Measurements from ENCODE around the gene PCDHA7.
"Not testable (repeated sequence)": the region's sequence is repeated elsewhere in the genome, so short reads cannot be mapped to it uniquely, and the experiment has no call there.

The PCDHA7 gene, protein sequence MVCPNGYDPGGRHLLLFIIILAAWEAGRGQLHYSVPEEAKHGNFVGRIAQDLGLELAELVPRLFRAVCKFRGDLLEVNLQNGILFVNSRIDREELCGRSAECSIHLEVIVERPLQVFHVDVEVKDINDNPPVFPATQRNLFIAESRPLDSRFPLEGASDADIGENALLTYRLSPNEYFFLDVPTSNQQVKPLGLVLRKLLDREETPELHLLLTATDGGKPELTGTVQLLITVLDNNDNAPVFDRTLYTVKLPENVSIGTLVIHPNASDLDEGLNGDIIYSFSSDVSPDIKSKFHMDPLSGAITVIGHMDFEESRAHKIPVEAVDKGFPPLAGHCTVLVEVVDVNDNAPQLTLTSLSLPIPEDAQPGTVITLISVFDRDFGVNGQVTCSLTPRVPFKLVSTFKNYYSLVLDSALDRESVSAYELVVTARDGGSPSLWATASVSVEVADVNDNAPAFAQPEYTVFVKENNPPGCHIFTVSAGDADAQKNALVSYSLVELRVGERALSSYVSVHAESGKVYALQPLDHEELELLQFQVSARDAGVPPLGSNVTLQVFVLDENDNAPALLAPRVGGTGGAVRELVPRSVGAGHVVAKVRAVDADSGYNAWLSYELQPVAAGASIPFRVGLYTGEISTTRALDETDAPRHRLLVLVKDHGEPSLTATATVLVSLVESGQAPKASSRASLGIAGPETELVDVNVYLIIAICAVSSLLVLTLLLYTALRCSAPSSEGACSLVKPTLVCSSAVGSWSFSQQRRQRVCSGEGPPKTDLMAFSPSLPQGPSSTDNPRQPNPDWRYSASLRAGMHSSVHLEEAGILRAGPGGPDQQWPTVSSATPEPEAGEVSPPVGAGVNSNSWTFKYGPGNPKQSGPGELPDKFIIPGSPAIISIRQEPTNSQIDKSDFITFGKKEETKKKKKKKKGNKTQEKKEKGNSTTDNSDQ

DNA sequence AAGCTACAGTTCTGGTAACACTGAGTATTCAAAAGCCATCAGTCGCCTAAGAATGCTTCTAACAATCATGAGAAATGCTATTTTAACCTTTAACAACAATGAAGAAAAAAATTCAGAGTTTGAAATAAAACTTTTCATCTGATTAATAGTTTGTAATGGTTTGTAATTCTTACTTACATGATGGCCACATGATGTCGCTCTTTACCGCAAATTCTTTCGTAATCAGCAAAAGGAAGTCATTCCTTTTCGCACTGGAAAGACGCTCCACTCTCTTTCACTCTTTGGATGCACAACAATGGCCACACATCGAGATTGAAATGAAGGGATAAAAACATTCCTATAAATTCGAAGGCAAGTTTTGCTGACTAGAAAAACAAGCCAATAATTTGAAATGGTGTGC lies at the start of gene PCDHA7:
PCDHA7 (plus strand) TSS at position 277 of the 400 bp plus-strand sequence; CDS start at position 392, 115 bp downstream.
- no peak for DNase-seq (ENCODE audit: low read depth in 3 of 3)

- DNase-seq (ENCODE audit: low read depth in 3 of 3) = no peak
Observed at GRCh38 chr5:140785905-140786686, 48.0 kb upstream of the PCDHA7 start, which contains the start of gene PCDHA1. Gene PCDHA1 (plus strand): TSS chr5:140786140.

DNA sequence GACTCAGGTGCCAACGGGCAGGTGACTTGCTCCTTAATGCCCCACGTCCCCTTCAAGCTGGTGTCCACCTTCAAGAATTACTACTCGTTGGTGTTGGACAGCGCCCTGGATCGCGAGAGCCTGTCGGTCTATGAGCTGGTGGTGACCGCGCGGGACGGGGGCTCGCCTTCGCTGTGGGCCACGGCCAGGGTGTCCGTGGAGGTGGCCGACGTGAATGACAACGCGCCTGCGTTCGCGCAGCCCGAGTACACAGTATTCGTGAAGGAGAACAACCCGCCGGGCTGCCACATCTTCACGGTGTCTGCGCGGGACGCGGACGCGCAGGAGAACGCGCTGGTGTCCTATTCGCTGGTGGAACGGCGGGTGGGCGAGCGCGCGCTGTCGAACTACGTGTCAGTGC lies 46.6 kb upstream of the PCDHA7 start:
- DNase-seq (ENCODE audit: low read depth in 3 of 3) = not testable (repeated sequence)

DNA sequence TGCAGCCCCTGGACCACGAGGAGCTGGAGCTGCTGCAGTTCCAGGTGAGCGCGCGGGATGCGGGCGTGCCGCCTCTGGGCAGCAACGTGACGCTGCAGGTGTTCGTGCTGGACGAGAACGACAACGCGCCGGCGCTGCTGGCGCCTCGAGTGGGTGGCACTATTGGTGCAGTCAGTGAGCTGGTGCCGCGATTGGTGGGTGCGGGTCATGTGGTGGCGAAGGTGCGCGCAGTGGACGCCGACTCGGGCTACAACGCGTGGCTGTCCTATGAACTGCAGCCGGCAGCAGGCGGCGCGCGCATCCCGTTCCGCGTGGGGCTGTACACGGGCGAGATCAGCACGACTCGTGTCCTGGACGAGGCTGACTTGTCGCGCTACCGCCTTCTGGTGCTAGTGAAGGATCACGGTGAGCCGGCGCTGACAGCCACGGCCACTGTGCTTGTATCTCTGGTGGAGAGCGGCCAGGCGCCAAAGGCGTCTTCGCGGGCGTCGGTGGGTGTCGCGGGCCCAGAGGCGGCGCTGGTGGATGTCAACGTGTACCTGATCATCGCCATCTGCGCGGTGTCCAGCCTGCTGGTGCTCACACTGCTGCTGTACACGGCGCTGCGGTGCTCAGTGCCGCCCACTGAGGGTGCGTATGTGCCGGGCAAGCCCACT lies 46.1 kb upstream of the PCDHA7 start:
- DNase-seq (ENCODE audit: low read depth in 3 of 3) = not testable (repeated sequence)

- DNase-seq (ENCODE audit: low read depth in 3 of 3) = no peak
Observed at GRCh38 chr5:140791089-140791488, 43.0 kb upstream of the PCDHA7 start.

DNA sequence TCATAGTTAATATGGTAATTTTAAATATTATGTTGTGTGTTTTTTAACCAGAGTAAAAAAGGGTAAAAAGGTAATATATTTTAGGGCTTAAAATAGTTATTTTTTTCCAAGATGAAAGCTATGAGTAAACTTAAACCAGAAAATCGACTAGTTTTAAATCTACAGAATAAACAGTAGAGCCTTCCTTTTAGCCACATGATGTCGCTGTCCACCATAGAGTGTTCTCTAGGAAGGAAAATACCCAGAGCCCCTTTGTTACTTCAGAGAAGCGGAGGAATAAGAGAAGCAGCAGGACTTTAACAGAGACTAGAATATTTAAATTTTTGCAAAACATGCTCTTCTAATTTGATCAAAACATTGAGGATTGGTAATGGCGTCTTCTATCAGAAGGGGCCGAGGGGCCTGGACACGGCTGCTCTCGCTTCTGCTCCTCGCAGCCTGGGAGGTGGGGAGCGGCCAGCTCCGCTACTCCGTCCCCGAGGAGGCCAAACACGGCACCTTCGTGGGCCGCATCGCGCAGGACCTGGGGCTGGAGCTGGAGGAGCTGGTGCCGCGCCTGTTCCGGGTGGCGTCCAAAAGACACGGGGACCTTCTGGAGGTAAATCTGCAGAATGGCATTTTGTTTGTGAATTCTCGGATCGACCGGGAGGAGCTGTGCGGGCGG lies 39.3 kb upstream of the PCDHA7 start, which contains the start of gene PCDHA2:
PCDHA2 (plus strand) TSS at position 258 of the 664 bp plus-strand sequence.
- no peak for DNase-seq (ENCODE audit: low read depth in 3 of 3)

GRCh38 chr5:140795259-140795641 lies 38.8 kb upstream of the PCDHA7 start:
- DNase-seq (ENCODE audit: low read depth in 3 of 3) = no peak

- DNase-seq (ENCODE audit: low read depth in 3 of 3) = not testable (repeated sequence)
Observed at GRCh38 chr5:140796072-140796717, 37.9 kb upstream of the PCDHA7 start.

- DNase-seq (ENCODE audit: low read depth in 3 of 3) = no peak
Observed at GRCh38 chr5:140796718-140797095, 37.4 kb upstream of the PCDHA7 start.

DNA sequence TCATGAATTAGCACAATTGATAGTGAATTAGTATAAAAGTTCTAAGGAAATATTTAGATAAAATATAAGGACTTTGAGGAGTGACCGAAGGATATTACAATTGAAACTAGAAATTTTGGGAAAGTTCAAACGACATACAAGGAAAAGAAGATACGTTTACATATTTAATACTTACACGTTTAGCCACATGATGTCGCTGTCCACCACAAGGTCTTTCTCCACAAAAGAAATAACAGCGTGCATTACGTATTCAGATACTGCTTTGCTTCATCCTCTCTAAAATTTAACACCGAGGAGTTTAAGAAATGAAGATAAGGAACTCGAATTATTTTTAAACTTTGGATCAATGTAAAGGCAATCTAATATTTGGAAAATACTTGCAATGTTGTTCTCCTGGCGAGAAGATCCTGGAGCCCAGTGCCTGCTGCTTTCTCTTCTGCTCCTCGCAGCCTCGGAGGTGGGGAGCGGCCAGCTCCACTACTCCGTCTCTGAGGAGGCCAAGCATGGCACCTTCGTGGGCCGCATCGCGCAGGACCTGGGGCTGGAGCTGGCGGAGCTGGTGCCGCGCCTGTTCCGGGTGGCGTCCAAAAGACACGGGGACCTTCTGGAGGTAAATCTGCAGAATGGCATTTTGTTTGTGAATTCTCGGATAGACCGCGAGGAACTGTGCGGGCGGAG lies 33.1 kb upstream of the PCDHA7 start, which contains the start of gene PCDHA3:
PCDHA3 (plus strand) TSS at position 242 of the 678 bp plus-strand sequence.
- DNase-seq (ENCODE audit: low read depth in 3 of 3) = no peak

GRCh38 chr5:140801494-140801841 lies 32.6 kb upstream of the PCDHA7 start:
- no peak for DNase-seq (ENCODE audit: low read depth in 3 of 3)

DNA sequence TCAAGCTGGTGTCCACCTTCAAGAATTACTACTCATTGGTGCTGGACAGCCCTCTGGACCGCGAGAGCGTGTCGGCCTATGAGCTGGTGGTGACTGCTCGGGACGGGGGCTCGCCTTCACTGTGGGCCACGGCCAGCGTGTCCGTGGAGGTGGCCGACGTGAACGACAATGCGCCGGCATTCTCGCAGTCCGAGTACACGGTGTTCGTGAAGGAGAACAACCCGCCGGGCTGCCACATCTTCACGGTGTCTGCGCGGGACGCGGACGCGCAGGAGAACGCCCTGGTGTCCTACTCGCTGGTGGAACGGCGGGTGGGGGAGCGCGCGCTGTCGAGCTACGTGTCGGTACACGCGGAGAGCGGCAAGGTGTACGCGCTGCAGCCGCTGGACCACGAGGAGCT lies 31.7 kb upstream of the PCDHA7 start:
- not testable (repeated sequence) for DNase-seq (ENCODE audit: low read depth in 3 of 3)

GRCh38 chr5:140802781-140803271 lies 31.2 kb upstream of the PCDHA7 start:
- DNase-seq (ENCODE audit: low read depth in 3 of 3) = no peak

DNA sequence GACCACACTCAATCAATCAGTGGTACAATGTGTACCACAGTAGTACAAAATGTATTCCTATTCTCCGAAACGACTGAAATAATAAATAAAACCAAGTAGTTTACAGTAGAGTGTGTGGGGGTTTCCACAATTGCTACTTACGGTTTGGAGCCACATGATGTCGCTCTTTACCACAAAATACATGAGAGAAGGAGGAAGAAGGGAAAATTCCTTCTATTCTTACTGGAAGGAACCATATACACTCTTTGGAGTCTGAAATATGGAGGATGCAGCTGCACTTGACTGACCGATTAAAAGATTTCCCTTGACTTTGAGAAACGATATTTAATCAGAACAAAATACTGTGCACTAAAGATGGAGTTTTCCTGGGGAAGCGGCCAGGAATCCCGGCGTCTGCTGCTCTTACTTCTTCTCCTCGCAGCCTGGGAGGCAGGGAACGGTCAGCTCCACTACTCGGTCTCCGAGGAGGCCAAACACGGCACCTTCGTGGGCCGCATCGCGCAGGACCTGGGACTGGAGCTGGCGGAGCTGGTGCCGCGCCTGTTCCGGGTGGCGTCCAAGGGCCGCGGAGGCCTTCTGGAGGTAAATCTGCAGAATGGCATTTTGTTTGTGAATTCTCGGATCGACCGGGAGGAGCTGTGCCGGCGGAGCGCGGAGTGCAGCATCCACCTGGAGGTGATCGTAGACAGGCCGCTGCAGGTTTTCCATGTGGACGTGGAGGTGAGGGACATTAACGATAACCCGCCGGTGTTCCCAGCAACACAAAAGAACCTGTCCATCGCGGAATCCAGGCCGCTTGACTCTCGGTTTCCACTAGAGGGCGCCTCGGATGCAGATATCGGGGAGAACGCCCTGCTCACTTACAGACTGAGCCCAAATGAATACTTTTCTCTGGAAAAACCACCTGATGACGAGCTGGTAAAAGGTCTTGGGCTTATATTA lies 27.0 kb upstream of the PCDHA7 start, which contains the start of gene PCDHA4:
PCDHA4 (plus strand) TSS at position 235 of the 942 bp plus-strand sequence.
- DNase-seq (ENCODE audit: low read depth in 3 of 3) = peak in 2 of 3 donors; percentile 11 to 16

DNA sequence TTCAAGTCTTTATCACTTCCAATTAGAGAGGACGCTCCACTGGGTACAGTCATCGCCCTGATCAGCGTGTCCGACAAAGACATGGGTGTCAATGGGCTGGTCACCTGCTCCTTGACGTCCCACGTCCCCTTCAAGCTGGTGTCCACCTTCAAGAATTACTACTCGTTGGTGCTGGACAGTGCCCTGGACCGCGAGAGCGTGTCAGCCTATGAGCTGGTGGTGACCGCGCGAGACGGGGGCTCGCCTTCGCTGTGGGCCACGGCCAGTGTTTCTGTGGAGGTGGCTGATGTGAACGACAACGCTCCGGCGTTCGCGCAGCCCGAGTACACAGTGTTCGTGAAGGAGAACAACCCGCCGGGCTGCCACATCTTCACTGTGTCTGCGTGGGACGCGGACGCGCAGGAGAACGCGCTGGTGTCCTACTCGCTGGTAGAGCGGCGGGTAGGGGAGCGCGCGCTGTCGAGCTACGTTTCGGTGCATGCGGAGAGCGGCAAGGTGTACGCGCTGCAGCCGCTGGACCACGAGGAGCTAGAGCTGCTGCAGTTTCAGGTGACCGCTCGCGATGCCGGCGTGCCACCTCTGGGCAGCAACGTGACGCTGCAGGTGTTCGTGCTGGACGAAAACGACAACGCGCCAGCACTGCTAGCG lies 25.7 kb upstream of the PCDHA7 start:
- DNase-seq (ENCODE audit: low read depth in 3 of 3) = not testable (repeated sequence)

DNA sequence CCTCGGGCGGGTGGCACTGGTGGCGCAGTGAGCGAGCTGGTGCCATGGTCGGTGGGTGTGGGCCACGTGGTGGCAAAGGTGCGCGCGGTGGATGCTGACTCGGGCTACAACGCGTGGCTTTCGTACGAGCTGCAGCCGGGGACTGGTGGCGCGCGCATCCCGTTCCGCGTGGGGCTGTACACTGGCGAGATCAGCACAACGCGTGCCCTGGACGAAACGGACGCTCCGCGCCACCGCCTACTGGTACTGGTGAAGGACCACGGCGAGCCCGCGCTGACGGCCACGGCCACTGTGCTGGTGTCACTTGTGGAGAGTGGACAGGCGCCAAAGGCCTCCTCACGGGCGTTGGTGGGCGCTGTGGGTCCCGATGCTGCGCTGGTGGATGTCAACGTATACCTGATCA lies 25.2 kb upstream of the PCDHA7 start:
- DNase-seq (ENCODE audit: low read depth in 3 of 3) = no peak
